HL-60 (cell line): ENCODE measurements around the gene RNASE1.

Experiments used
- CTCF ChIP-seq: IDR thresholded peaks from one replicate; pipeline ENCODE4 v1.5.1; 2011; ENCODE audit warnings: low read length, control low read depth, inconsistent platforms; ENCODE audit not compliant: insufficient read depth
- GABPA ChIP-seq: IDR thresholded peaks from 2 replicates; pipeline ENCODE4 v1.6.1; 2012; ENCODE audit warnings: low read depth
- POLR2AphosphoS5 ChIP-seq: IDR thresholded peaks from 2 replicates; pipeline ENCODE4 v1.6.1; 2012; ENCODE audit warnings: low read depth
- REST ChIP-seq: IDR thresholded peaks from 2 replicates; pipeline ENCODE4 v1.6.1; 2012; ENCODE audit warnings: low read depth; ENCODE audit not compliant: insufficient replicate concordance
- SPI1 ChIP-seq: IDR thresholded peaks from 2 replicates; pipeline ENCODE4 v1.6.1; 2012; ENCODE audit warnings: low read depth, mild to moderate bottlenecking, borderline replicate concordance

GRCh38 chr14:20802341-20803084, at the start of gene RNASE1:
- TF ChIP-seq CTCF (no peak), POLR2AphosphoS5 (no peak), SPI1 (no peak), REST (no peak), GABPA (no peak)
